HG02571 (cell line): ENCODE data around the gene NFS1.

ENCODE experiments used
- ATAC-seq: cut with Tn5 transposase; IDR thresholded peaks from one replicate; pipeline ENCODE4 v1.9.1; 2021; ENCODE audit warnings: mild to moderate bottlenecking, moderate library complexity; ENCODE audit not compliant: unreplicated experiment

The NFS1 gene

GRCh38 chr20:35680452-35681183 is 18.5 kb downstream of the NFS1 start:
- ATAC-seq: no peak

- ATAC-seq: no peak
Measured at GRCh38 chr20:35674921-35675320, 24.2 kb downstream of the NFS1 start.

- ATAC-seq: no peak
Measured at GRCh38 chr20:35673884-35674283, 25.3 kb downstream of the NFS1 start.

GRCh38 chr20:35669681-35670080 is 29.5 kb downstream of the NFS1 start:
- no peak for ATAC-seq

- no peak for ATAC-seq
Measured at GRCh38 chr20:35669221-35669620, 29.9 kb downstream of the NFS1 start.

- ATAC-seq: no peak
Measured at GRCh38 chr20:35665949-35666288, 33.2 kb downstream of the NFS1 start.

- peak; percentile 67 for ATAC-seq
Measured at GRCh38 chr20:35664466-35665206, 34.5 kb downstream of the NFS1 start, which contains the start of the genes CPNE1 and RBM12. Gene CPNE1, minus strand, starts transcription at chr20:35664900. Its CDS starts 31,977 bp downstream, at chr20:35632923. Gene RBM12, minus strand, starts transcription at chr20:35664900. Its CDS starts 9,578 bp downstream, at chr20:35655322.

GRCh38 chr20:35663516-35664465 is 35.4 kb downstream of the NFS1 start:
- peak; percentile 15 for ATAC-seq

GRCh38 chr20:35662551-35662950 is 36.6 kb downstream of the NFS1 start:
- ATAC-seq: no peak

GRCh38 chr20:35661908-35662307 is 37.2 kb downstream of the NFS1 start:
- no peak for ATAC-seq

- no peak for ATAC-seq
Measured at GRCh38 chr20:35661053-35661452, 38.1 kb downstream of the NFS1 start.

GRCh38 chr20:35660122-35660937 is 38.8 kb downstream of the NFS1 start:
- ATAC-seq: no peak

- no peak for ATAC-seq
Measured at GRCh38 chr20:35657271-35657670, 41.9 kb downstream of the NFS1 start.

GRCh38 chr20:35654415-35654814 is 44.7 kb downstream of the NFS1 start:
- no peak for ATAC-seq

GRCh38 chr20:35653893-35654292 is 45.3 kb downstream of the NFS1 start:
- ATAC-seq: no peak

GRCh38 chr20:35653430-35653734 is 45.8 kb downstream of the NFS1 start:
- ATAC-seq: no peak

GRCh38 chr20:35652641-35653429 is 46.3 kb downstream of the NFS1 start:
- no peak for ATAC-seq

- ATAC-seq: no peak
Measured at GRCh38 chr20:35651958-35652357, 47.2 kb downstream of the NFS1 start.

- no peak for ATAC-seq
Measured at GRCh38 chr20:35650632-35651031, 48.5 kb downstream of the NFS1 start.

- no peak for ATAC-seq
Measured at GRCh38 chr20:35648836-35649235, 50.3 kb downstream of the NFS1 start.
